H1 (cell line): ENCODE data around the gene LIAS. TPM values are rescaled to one million over a fixed set of nuclear protein-coding genes. Genes with fewer than 3 reads are reported as not detected.
A peak's percentile ranks its signal among the peaks of the same experiment; 100 is the strongest.

Source experiments
- ASH2L ChIP-seq: fragments of 200-600, 300-600 bp; sonication (generic); IDR thresholded peaks from one replicate; pipeline ENCODE4 v1.7.1; 2017; ENCODE audit warnings: low read length
- BACH1 ChIP-seq: IDR thresholded peaks from 2 replicates; pipeline ENCODE4 v1.6.1; 2012; ENCODE audit warnings: low read length, improper control_type of control experiment
- BRCA1 ChIP-seq: IDR thresholded peaks from 2 replicates; pipeline ENCODE4 v1.6.1; 2012; ENCODE audit warnings: low read depth, low read length, improper control_type of control experiment
- CHD2 ChIP-seq: IDR thresholded peaks from 2 replicates; pipeline ENCODE4 v1.6.1; 2012; ENCODE audit warnings: low read length, improper control_type of control experiment
- CTBP2 ChIP-seq: IDR thresholded peaks from 2 replicates; pipeline ENCODE4 v1.7.0; 2011; ENCODE audit warnings: borderline replicate concordance, mild to moderate bottlenecking, moderate library complexity, mixed read lengths, low read length; ENCODE audit not compliant: insufficient read depth, insufficient read length
- EZH2 ChIP-seq: fragments of 200-600 bp; sonication (generic); IDR thresholded peaks from 2 replicates; pipeline ENCODE4 v1.7.1; 2012; ENCODE audit warnings: low read depth, mild to moderate bottlenecking, moderate library complexity, low read length, inconsistent platforms; ENCODE audit not compliant: severe bottlenecking
- FOSL1 ChIP-seq: IDR thresholded peaks from 2 replicates; pipeline ENCODE4 v1.6.1; 2011; ENCODE audit warnings: mild to moderate bottlenecking, low read depth, low read length, moderate library complexity; ENCODE audit not compliant: insufficient read depth
- GTF2F1 ChIP-seq: IDR thresholded peaks from 2 replicates; pipeline ENCODE4 v1.6.1; 2012; ENCODE audit warnings: low read depth, low read length, improper control_type of control experiment, borderline replicate concordance
- KDM1A ChIP-seq: fragments of 200-600, 300-600 bp; sonication (generic); IDR thresholded peaks from 2 replicates; pipeline ENCODE4 v1.7.1; 2016; ENCODE audit warnings: mild to moderate bottlenecking, low read length, borderline replicate concordance
- KDM4A ChIP-seq: IDR thresholded peaks from one replicate; pipeline ENCODE4 v1.7.1; 2012; ENCODE audit warnings: low read depth, mild to moderate bottlenecking, moderate library complexity, low read length, inconsistent platforms; ENCODE audit not compliant: severe bottlenecking
- PHF8 ChIP-seq: fragments of 200-600 bp; sonication (generic); conservative IDR thresholded peaks from 2 replicates; pipeline ENCODE4 v1.7.1; 2012; ENCODE audit warnings: low read depth, mild to moderate bottlenecking, inconsistent platforms, low read length, moderate library complexity
- POU5F1 ChIP-seq: IDR thresholded peaks from 2 replicates; pipeline ENCODE4 v1.6.1; 2011; ENCODE audit warnings: low read depth, mild to moderate bottlenecking, low read length, moderate library complexity
- RBBP5 ChIP-seq: IDR thresholded peaks from 2 replicates; pipeline ENCODE4 v1.7.1; 2012; ENCODE audit warnings: low read depth, mild to moderate bottlenecking, inconsistent platforms, low read length, moderate library complexity, borderline replicate concordance
- RNF2 ChIP-seq: fragments of 200-900, 300-1000 bp; sonication (generic); IDR thresholded peaks from 2 replicates; pipeline ENCODE4 v1.7.1; 2016; ENCODE audit warnings: borderline replicate concordance, low read depth, mild to moderate bottlenecking, antibody characterized with exemption, low read length; ENCODE audit not compliant: poor library complexity, severe bottlenecking; ENCODE audit errors: missing control alignments
- SIN3A ChIP-seq, 2 experiments: IDR thresholded peaks in 1 of 2; conservative IDR thresholded peaks in 1 of 2; 2 replicates each; pipeline ENCODE4 v1.6.1; 2011 to 2012; ENCODE audit warnings: low read length in 2 of 2, improper control_type of control experiment in 1 of 2, low read depth in 1 of 2, mild to moderate bottlenecking in 1 of 2
- SIX5 ChIP-seq: IDR thresholded peaks from 2 replicates; pipeline ENCODE4 v1.6.1; 2011; ENCODE audit warnings: mild to moderate bottlenecking, low read depth, low read length
- SP1 ChIP-seq: IDR thresholded peaks from 2 replicates; pipeline ENCODE4 v1.6.1; 2011; ENCODE audit warnings: low read depth, low read length
- SP4 ChIP-seq: IDR thresholded peaks from 2 replicates; pipeline ENCODE4 v1.6.1; 2012; ENCODE audit warnings: low read length, inconsistent platforms
- TAF7 ChIP-seq: optimal IDR thresholded peaks from 2 replicates; pipeline ENCODE3; 2011; ENCODE audit warnings: low read depth, mild to moderate bottlenecking, inconsistent platforms, low read length, moderate library complexity, borderline replicate concordance
- TBP ChIP-seq: IDR thresholded peaks from 2 replicates; pipeline ENCODE4 v1.6.1; 2011; ENCODE audit warnings: low read depth, low read length, improper control_type of control experiment
- YY1 ChIP-seq: IDR thresholded peaks from 2 replicates; pipeline ENCODE4 v1.6.1; 2011; ENCODE audit warnings: low read depth, mild to moderate bottlenecking, low read length
- polyA plus RNA-seq, 7 experiments: library from polyadenylated mRNA; depleted of rRNA in 3 of 7; stranded (reverse) in 5 of 7; unstranded in 2 of 7; fragments of >200 nt in 5 of 7; fragments of 200-250 nt in 2 of 7; gene quantifications; 1 replicate in 5 of 7; 2 replicates in 1 of 7; 4 replicates in 1 of 7; pipeline versions ENCODE4 v1.2.1 to v1.2.3, GENCODE V29; 2011 to 2013; ENCODE audit warnings: missing spikeins in 2 of 7, mixed read lengths in 2 of 7
- total RNA-seq: library from RNA; stranded (reverse); fragmentation: NEBNext Ultra II Directional; extraction: Animal tissue kit (Norgen Biotek cat#: 25700); gene quantifications from 2 replicates; pipeline ENCODE4 v1.2.1, GENCODE V29; 2021
- TF ChIP-seq, protein P1 (sequence below): IDR thresholded peaks from 2 replicates; pipeline ENCODE4 v1.6.1; 2012; ENCODE audit warnings: inconsistent platforms

Gene LIAS
- total and polyA plus RNA-seq, 2 of the 8 experiments (the other 6 are each of a cell fraction or from before 2014, with no cell fraction given) = 10.5 to 24.9 TPM

DNA sequence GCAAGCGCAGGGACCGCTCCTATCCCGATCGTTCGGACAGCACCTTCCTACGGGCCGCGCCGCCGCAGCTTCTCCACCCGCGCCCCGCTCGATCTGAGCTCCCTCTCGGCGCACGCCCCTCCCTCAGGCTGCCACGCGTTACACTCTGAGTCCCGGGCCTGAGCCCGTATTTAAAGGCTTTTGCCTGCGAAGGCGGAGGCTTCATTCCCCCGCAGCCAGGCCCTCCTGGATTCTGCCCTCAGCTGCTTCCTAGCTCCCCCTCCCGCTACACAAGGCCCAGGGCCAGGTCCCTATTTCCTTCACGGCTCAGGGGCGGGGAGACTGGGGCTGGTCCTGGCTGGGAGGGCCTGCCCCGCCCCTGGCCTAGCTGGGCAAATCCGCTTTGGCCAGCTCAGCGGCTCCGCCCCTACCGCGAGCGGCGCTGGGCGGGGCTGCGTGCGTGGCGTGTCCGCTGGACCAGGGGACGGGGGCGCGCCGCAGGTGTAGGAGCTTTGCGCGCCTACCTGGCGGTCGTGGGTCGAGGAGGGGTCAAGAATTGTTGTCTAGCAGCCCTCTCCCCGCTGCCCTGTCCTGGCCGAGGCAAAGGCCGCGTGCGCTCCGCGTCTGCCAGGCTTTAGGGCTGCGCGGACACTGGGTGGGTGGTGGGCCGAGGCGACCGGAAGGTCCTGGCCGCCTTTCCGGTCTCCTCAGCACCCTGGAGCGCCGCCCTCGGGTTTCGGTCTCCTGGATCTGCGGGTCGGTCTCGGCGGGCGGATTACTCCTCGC, 68.6 kb downstream of the LIAS start, which contains the start of gene UGDH (continued):
- TF ChIP-seq KDM1A (no peak), YY1 (no peak), TBP (peak; percentile 81), GTF2F1 (no peak), BRCA1 (no peak), PHF8 (peak; percentile 92), TAF7 (no peak), POU5F1 (no peak), SP1 (peak; percentile 72; the same call in 1 of the 2 replicates), CHD2 (no peak), BACH1 (peak; percentile 74), SP4 (peak; percentile 65; the same call in 1 of the 2 replicates), SIX5 (no peak), EZH2 (no peak), CTBP2 (peak; percentile 63), SIN3A (conservative IDR thresholded peaks at IDR 0.05 in 1 of 2, IDR thresholded peaks at IDR 0.05 in 1 of 2; ENCODE audit: low read depth in 1 of 2, low read length in 2 of 2) (peak; percentile 52 to 62; a peak in 1 of 4 replicates), RBBP5 (peak; percentile 90; the same call in 1 of the 2 replicates), KDM4A (peak; percentile 95), ASH2L (peak; percentile 95), RNF2 (no peak), FOSL1 (peak; percentile 90)
- TF ChIP-seq, protein P1, sequence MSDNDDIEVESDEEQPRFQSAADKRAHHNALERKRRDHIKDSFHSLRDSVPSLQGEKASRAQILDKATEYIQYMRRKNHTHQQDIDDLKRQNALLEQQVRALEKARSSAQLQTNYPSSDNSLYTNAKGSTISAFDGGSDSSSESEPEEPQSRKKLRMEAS = peak; percentile 97
